GM12878 (cell line): Measurements from ENCODE around the gene TMEM14A. TPM values are rescaled to one million over a fixed set of nuclear protein-coding genes. Genes with fewer than 3 reads are reported as not detected.

Experiments used
- ATAC-seq: fragments of 200-7000 bp; cut with Tn5 transposase; 3 replicates; pipeline ENCODE4 v1.9.1; 2020; ENCODE audit warnings: mild to moderate bottlenecking, moderate library complexity
- BruUV-seq: library from RNA; stranded (reverse); fragments of 400-500 nt; replicated peaks from 2 replicates; lab custom pipeline; 2021; lab: Mats Ljungman, UMichigan
- CTCF ChIA-PET: fragments of 300-600 bp; sonication (Branson Sonifier 250); formaldehyde crosslinking; extraction: SDS; loops from one replicate; lab custom pipeline; 2021; ENCODE audit warnings: inconsistent platforms; lab: Yijun Ruan, JAX
- POLR2A ChIA-PET: fragments of 350-600 bp; formaldehyde crosslinking; extraction: SDS; loops from one replicate; lab custom pipeline; 2021; ENCODE audit warnings: inconsistent platforms; lab: Charles Lee
- RAD21 ChIA-PET: fragments of 300-600 bp; sonication (Branson Sonifier 250); formaldehyde crosslinking; loops from one replicate; lab custom pipeline; 2023; ENCODE audit warnings: antibody characterized with exemption; ENCODE audit not compliant: unreplicated experiment; lab: Charles Lee
- SMC1A ChIA-PET: fragments of 300-600 bp; sonication (Branson Sonifier 250); formaldehyde crosslinking; loops from one replicate; lab custom pipeline; 2023; ENCODE audit not compliant: unreplicated experiment, uncharacterized antibody; lab: Charles Lee
- DNase-seq: peaks from one replicate; pipeline ENCODE4 v3.0.0-alpha.2; 2011; ENCODE audit warnings: low read depth, low spot score
- FAIRE-seq: peaks from 3 replicates; lab custom pipeline; 2011; peaks lifted over from hg19 to GRCh38; lab: Jason Lieb, UNC
- H2AFZ ChIP-seq: 2 replicates; pipeline ENCODE4 v1.6.0; 2011; ENCODE audit warnings: low read depth, low read length, control low read depth; ENCODE audit not compliant: control insufficient read depth
- H3K27ac ChIP-seq: 2 replicates; pipeline ENCODE4 v1.5.1; 2011; ENCODE audit warnings: control low read depth; ENCODE audit not compliant: control insufficient read depth, insufficient read depth
- H3K27me3 ChIP-seq, 2 experiments: replicated peaks in 1 of 2; 2 replicates each; pipeline versions ENCODE4 v1.6.0 to v1.6.1; 2011; ENCODE audit warnings: low read length in 1 of 2; ENCODE audit not compliant: control insufficient read depth in 2 of 2, insufficient read depth in 2 of 2
- H3K36me3 ChIP-seq, 2 experiments: 2 replicates each; pipeline ENCODE4 v1.5.1; 2011; ENCODE audit warnings: low read length in 1 of 2; ENCODE audit not compliant: control insufficient read depth in 2 of 2, insufficient read depth in 2 of 2
- H3K4me1 ChIP-seq: 2 replicates; pipeline ENCODE4 v1.6.1; 2011; ENCODE audit warnings: mild to moderate bottlenecking, low read length, moderate library complexity, mixed read lengths; ENCODE audit not compliant: control insufficient read depth, insufficient read depth
- H3K4me2 ChIP-seq: 2 replicates; pipeline ENCODE4 v1.6.0; 2011; ENCODE audit warnings: control low read depth; ENCODE audit not compliant: control insufficient read depth, insufficient read depth
- H3K4me3 ChIP-seq: fragments of 200-600 bp; sonication (generic); 2 replicates; pipeline ENCODE4 v1.5.1; 2016
- H3K79me2 ChIP-seq: 2 replicates; pipeline ENCODE4 v1.6.0; 2011; ENCODE audit warnings: low read length; ENCODE audit not compliant: control insufficient read depth, insufficient read depth
- H3K9ac ChIP-seq: 2 replicates; pipeline ENCODE4 v1.8.0; 2011; ENCODE audit warnings: low read length, control low read depth, mixed read lengths; ENCODE audit not compliant: control insufficient read depth, insufficient read depth
- H3K9me3 ChIP-seq: replicated peaks from 3 replicates; pipeline ENCODE4 v1.5.1; 2011; ENCODE audit warnings: mild to moderate bottlenecking, low read length; ENCODE audit not compliant: control insufficient read depth, insufficient read depth
- H4K20me1 ChIP-seq: 2 replicates; pipeline ENCODE4 v1.6.0; 2011; ENCODE audit not compliant: control insufficient read depth, insufficient read depth
- BCL11A ChIP-seq: IDR thresholded peaks from 2 replicates; pipeline ENCODE4 v1.6.1; 2011; ENCODE audit warnings: low read depth, low read length
- GATAD2B ChIP-seq: fragments of 450-650 bp; conservative IDR thresholded peaks from 2 replicates; pipeline ENCODE4 v1.6.1; 2017; ENCODE audit warnings: low read depth, mild to moderate bottlenecking, moderate library complexity
- NR2C2 ChIP-seq: IDR thresholded peaks from 2 replicates; pipeline ENCODE4 v1.6.1; 2011; ENCODE audit warnings: borderline replicate concordance, low read depth; ENCODE audit not compliant: control insufficient read depth, insufficient read length
- NR2F1 ChIP-seq: fragments of 450-650 bp; conservative IDR thresholded peaks from 2 replicates; pipeline ENCODE4 v1.6.1; 2017; ENCODE audit warnings: mild to moderate bottlenecking
- PKNOX1 ChIP-seq: fragments of 450-650 bp; IDR thresholded peaks from 2 replicates; pipeline ENCODE4 v1.6.1; 2016; ENCODE audit warnings: mild to moderate bottlenecking
- PRDM15 ChIP-seq: fragments of 450-650 bp; formaldehyde crosslinking; IDR thresholded peaks from 2 replicates; pipeline ENCODE4 v1.4.0; 2020; ENCODE audit warnings: mild to moderate bottlenecking, moderate library complexity
- RAD21 ChIP-seq: IDR thresholded peaks from 2 replicates; pipeline ENCODE4 v1.6.1; 2011; ENCODE audit warnings: mild to moderate bottlenecking, low read depth, low read length, moderate library complexity; ENCODE audit not compliant: insufficient read depth
- SIX5 ChIP-seq: IDR thresholded peaks from 2 replicates; pipeline ENCODE4 v1.6.1; 2011; ENCODE audit warnings: mild to moderate bottlenecking, low read depth, low read length, moderate library complexity; ENCODE audit not compliant: severe bottlenecking
- SMARCA5 ChIP-seq: fragments of 450-650 bp; IDR thresholded peaks from 2 replicates; pipeline ENCODE4 v1.6.1; 2017; ENCODE audit warnings: mild to moderate bottlenecking
- SREBF1 ChIP-seq: IDR thresholded peaks from 2 replicates; pipeline ENCODE4 v1.6.1; 2012; ENCODE audit warnings: mild to moderate bottlenecking, low read length
- TAF1 ChIP-seq: IDR thresholded peaks from 2 replicates; pipeline ENCODE4 v1.6.1; 2011; ENCODE audit warnings: mild to moderate bottlenecking, low read depth, low read length, borderline replicate concordance
- TARDBP ChIP-seq: IDR thresholded peaks from 2 replicates; pipeline ENCODE4 v1.6.1; 2016; ENCODE audit warnings: borderline replicate concordance
- TCF12 ChIP-seq: IDR thresholded peaks from 2 replicates; pipeline ENCODE4 v1.6.1; 2011; ENCODE audit warnings: low read depth, mild to moderate bottlenecking, low read length
- ZBED1 ChIP-seq: IDR thresholded peaks from 2 replicates; pipeline ENCODE4 v1.6.1; 2016; ENCODE audit warnings: borderline replicate concordance
- ZBTB11 ChIP-seq: fragments of 450-650 bp; formaldehyde crosslinking; IDR thresholded peaks from 2 replicates; pipeline ENCODE4 v1.5.0; 2022; ENCODE audit warnings: mild to moderate bottlenecking, missing genetic modification characterization
- ZNF622 ChIP-seq: fragments of 450-650 bp; IDR thresholded peaks from 2 replicates; pipeline ENCODE4 v1.6.1; 2017; ENCODE audit warnings: mild to moderate bottlenecking, inconsistent platforms
- WGBS: methylation state at CpG from one replicate; pipeline ENCODE4 v1.1.6; 2016; ENCODE audit warnings: low lambda C conversion rate; ENCODE audit not compliant: insufficient replicate concordance, insufficient coverage; ENCODE audit errors: missing lambda C conversion rate; 5-methylcytosine and 5-hydroxymethylcytosine counted together
- in situ Hi-C: fragments of 300-500 bp; cut with MboI; formaldehyde crosslinking; loops from 9 replicates; pipeline ENCODE4 v1.14.3; 2018; ENCODE audit warnings: mixed read lengths
- intact Hi-C: fragments of 100-400 bp; cut with micrococcal nuclease; formaldehyde crosslinking; loops from one replicate; pipeline ENCODE4 v1.14.2; 2022; ENCODE audit not compliant: unreplicated experiment
- polyA plus RNA-seq, 11 experiments: library from polyadenylated mRNA; depleted of rRNA in 4 of 11; unstranded in 6 of 11; stranded (reverse) in 5 of 11; fragments of >200 nt; fragmentation: Nextera tagmentation in 4 of 11; fragmentation: Illumina TruSeq in 1 of 11; extraction: Ambion mirVana in 4 of 11; extraction: Trizol in 1 of 11; gene quantifications; 1 replicate in 1 of 11; 2 replicates in 10 of 11; pipeline versions ENCODE4 v1.2.1 to v1.2.3, GENCODE V29; 2011 to 2016; ENCODE audit warnings: inconsistent platforms in 2 of 11, missing spikeins in 2 of 11, low read depth in 1 of 11
- total RNA-seq, 4 experiments: library from RNA; depleted of rRNA in 3 of 4; stranded (reverse); fragments of >200 nt in 3 of 4; fragmentation: Illumina TruSeq in 1 of 4; extraction: Trizol in 1 of 4; gene quantifications; 2 replicates each; pipeline versions ENCODE4 v1.2.1 to v1.2.3, GENCODE V29; 2013 to 2021

Gene TMEM14A
- total and polyA plus RNA-seq, 10 of the 15 experiments (the other 5 are each of a cell fraction or from before 2014, with no cell fraction given): 15.6 to 143 (median 33.1) TPM

GRCh38 chr6:52733172-52733571 lies 62.3 kb downstream of the TMEM14A start:
- Histone ChIP-seq H3K4me1 (no peaks in the 10 kb centered on the region), H2AFZ (no peak overlapping the region), H3K4me3 (no peak overlapping the region), H3K79me2 (no peaks in the 10 kb centered on the region), H3K27ac (no peak overlapping the region), H3K36me3 (no peaks in the 10 kb centered on the region), H3K27me3 (no peaks in the 10 kb centered on the region; a peak in 1 of 4 replicates), H3K9ac (no peak overlapping the region), H3K4me2 (no peak overlapping the region), H3K9me3 (no peaks in the 10 kb centered on the region), H4K20me1 (no peaks in the 10 kb centered on the region)
- no TSS peak for BruUV-seq
- FAIRE-seq (no peak), DNase-seq (no peak), ATAC-seq (no peak)
- in situ Hi-C loops: no loop called here
- TF ChIP-seq TARDBP: no peak
- no peak for TF ChIP-seq TCF12
- no peak for TF ChIP-seq ZBTB11 (CRISPR knock-in tag)
- no peak for TF ChIP-seq TAF1
- TF ChIP-seq BCL11A: no peak
- no peak for TF ChIP-seq SIX5
- TF ChIP-seq PRDM15 (CRISPR knock-in tag): no peak
- no peak for TF ChIP-seq RAD21
- TF ChIP-seq NR2C2: no peak
- no peak for TF ChIP-seq SREBF1
- no peak for TF ChIP-seq NR2F1
- TF ChIP-seq PKNOX1: no peak
- TF ChIP-seq ZNF622: no peak
- no peak for TF ChIP-seq SMARCA5
- no peak for TF ChIP-seq GATAD2B
- TF ChIP-seq ZBED1: no peak
- CTCF ChIA-PET: interaction anchor here (2.3 kb wide), 1 partner anchor 9 kb away, joined by 11 read pairs; no protein-coding TSS in a partner anchor
- WGBS: 33% methylated on average over 1 of the region's 1 CpG
- RAD21 ChIA-PET: no interaction called here
- SMC1A ChIA-PET: no interaction called here
- intact Hi-C loops: no loop called here
- POLR2A ChIA-PET: no interaction called here
